Activated CD8-positive, alpha-beta T cell treated with anti-CD3 and anti-CD28 coated beads, Interleukin-2, amount 10 ng/mL, durations not matched to agents 7 days and 5 days (primary cell): Measurements from ENCODE around the gene OR1G1. TPM values are rescaled to one million over a fixed set of nuclear protein-coding genes. Genes with fewer than 3 reads are reported as not detected.
"Not testable (repeated sequence)": the region's sequence is repeated elsewhere in the genome, so short reads cannot be mapped to it uniquely, and the experiment has no call there.

Source experiments
- ATAC-seq: fragments of 150-1000 bp; cut with Tn5 transposase; one replicate; pipeline ENCODE4 v1.10.0; 2021; ENCODE audit warnings: moderate library complexity
- CTCF ChIA-PET: fragments of 350-600 bp; sonication (Branson Sonifier 250); formaldehyde crosslinking; loops from one replicate; lab custom pipeline; 2021; ENCODE audit warnings: antibody characterized with exemption; lab: Charles Lee
- POLR2A ChIA-PET: fragments of 350-600 bp; sonication (Branson Sonifier 250); formaldehyde crosslinking; loops from one replicate; lab custom pipeline; 2021; ENCODE audit warnings: antibody characterized with exemption; lab: Charles Lee
- DNase-seq: peaks from one replicate; pipeline ENCODE4 v3.0.0-alpha.2; 2020
- H3K27ac Mint-ChIP-seq: one replicate; pipeline ENCODE4 v1.8.0; 2021; ENCODE audit warnings: mild to moderate bottlenecking, mixed read lengths
- H3K27me3 Mint-ChIP-seq: one replicate; pipeline ENCODE4 v1.8.0; 2021; ENCODE audit warnings: low read depth, mixed read lengths
- H3K36me3 Mint-ChIP-seq: one replicate; pipeline ENCODE4 v1.8.0; 2021; ENCODE audit warnings: low read depth, mixed read lengths
- H3K4me1 Mint-ChIP-seq: one replicate; pipeline ENCODE4 v1.8.0; 2021; ENCODE audit warnings: low read depth, mixed read lengths
- H3K4me3 Mint-ChIP-seq: one replicate; pipeline ENCODE4 v1.8.0; 2021; ENCODE audit warnings: mild to moderate bottlenecking, mixed read lengths
- H3K9me3 Mint-ChIP-seq: one replicate; pipeline ENCODE4 v1.8.0; 2022; ENCODE audit warnings: mixed read lengths; ENCODE audit not compliant: insufficient read depth
- total RNA-seq, 2 experiments: library from RNA; stranded (reverse); gene quantifications; one replicate each; pipeline ENCODE4 v1.2.3, GENCODE V29; 2021

The OR1G1 gene
- not detected for total RNA-seq

DNA sequence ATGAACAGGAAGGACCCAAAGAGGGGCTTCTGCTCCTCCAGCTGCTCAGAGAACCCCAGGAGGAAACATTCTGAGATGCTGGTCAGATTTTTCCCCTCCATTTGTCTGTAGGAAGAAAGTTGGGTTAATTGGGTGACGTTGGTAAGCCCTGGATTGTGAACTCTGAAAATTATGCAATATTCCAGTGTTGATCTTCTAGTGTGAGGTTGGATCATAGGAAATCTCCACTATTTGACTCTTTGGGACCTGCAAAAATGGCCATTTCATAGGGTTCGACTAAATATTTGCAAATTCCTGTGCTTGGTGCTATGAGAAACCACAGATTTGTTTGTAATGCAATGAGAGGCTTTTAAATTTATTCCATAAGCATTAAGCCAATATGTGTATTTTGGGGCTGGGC, at the start of gene OR1G1:
Gene OR1G1, minus strand, starts transcription at position 101 of the 400 bp plus-strand sequence. Its CDS starts 0 bp downstream, at position 101.
- DNase-seq (no peak), ATAC-seq (no peak)
- Mint-ChIP-seq H3K4me3 (no peak within 1 kb of the TSS), H3K36me3 (no peaks in the 10 kb centered on the region), H3K9me3 (no peaks in the 10 kb centered on the region), H3K27me3 (no peaks in the 10 kb centered on the region), H3K27ac (no peak within 1 kb of the TSS), H3K4me1 (no peaks in the 10 kb centered on the region)
- POLR2A ChIA-PET, result no interaction called here
- CTCF ChIA-PET, result interaction anchor here (1.0 kb wide), 1 partner anchor 27 kb away, joined by 3 read pairs; no protein-coding TSS in a partner anchor

DNA sequence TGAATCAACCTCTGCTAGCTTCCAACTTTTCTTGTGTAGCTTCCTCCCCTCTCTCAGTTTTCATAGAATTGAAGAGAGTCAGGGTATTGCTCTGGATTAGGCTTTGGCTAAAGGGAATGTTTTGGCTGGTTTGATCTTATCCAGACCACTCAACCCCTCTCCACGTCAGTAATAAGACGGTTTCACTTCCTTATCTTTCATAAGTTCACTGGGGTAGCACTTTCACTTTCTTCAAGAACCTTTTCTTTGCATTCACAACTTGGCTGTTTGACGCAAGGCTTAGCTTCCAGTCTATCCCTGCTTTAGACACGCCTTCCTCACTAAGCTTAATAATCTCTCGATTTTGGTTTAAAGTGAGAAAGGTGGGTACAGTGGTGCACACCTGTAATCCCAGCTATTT, 40.2 kb upstream of the OR1G1 start:
- DNase-seq (no peak), ATAC-seq (no peak)
- POLR2A ChIA-PET, result no interaction called here
- Mint-ChIP-seq H3K9me3 (peaks cover 2% of the 10 kb centered on the region), H3K4me1 (peaks cover 2% of the 10 kb centered on the region), H3K4me3 (no peak overlapping the region), H3K27me3 (peaks cover 3% of the 10 kb centered on the region), H3K36me3 (no peaks in the 10 kb centered on the region), H3K27ac (no peak overlapping the region)
- CTCF ChIA-PET, result no interaction called here

DNA sequence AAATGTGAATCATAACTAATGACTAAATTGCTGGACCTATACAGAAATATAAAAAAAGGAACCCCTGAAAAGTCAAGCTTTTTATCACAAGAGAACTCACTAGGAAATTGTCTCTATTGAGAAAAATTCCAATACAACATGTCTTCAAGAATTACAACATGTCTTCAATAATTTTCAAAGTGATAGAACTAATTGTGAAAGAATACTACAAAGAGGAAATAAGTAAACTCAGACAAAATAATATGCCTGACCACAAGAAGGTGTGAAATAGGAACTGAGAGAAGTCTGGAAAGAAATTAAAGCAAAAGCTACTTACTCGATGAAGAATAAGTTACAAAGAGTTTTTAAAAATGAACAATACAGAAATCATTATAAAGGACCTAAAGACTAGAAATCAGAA, 29.9 kb upstream of the OR1G1 start:
- H3K36me3 Mint-ChIP-seq, result no peaks in the 10 kb centered on the region
- POLR2A ChIA-PET, result no interaction called here
- DNase-seq, result no peak
- H3K9me3 Mint-ChIP-seq, result peaks cover 4% of the 10 kb centered on the region
- H3K4me1 Mint-ChIP-seq, result no peaks in the 10 kb centered on the region
- CTCF ChIA-PET, result no interaction called here
- H3K27me3 Mint-ChIP-seq, result peaks cover 5% of the 10 kb centered on the region
- ATAC-seq, result no peak
- no peak overlapping the region for H3K27ac Mint-ChIP-seq
- no peak overlapping the region for H3K4me3 Mint-ChIP-seq

DNA sequence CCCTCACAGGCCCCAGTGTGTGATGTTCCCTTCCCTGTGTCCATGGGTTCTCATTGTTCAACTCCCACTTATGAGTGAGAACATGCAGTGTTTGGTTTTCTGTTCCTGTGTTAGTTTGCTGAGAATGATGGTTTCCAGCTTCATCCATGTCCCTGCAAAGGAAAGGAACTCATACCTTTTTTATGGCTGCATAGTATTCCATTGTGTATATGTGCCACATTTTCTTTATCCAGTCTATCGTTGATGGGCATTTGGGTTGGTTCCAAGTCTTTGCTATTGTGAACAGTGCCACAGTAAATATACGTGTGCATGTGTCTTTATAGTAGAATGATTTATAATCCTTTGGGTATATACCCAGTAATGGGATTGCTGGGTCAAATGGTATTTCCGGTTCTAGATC, 10.1 kb upstream of the OR1G1 start:
- H3K4me1 Mint-ChIP-seq, CTCF ChIA-PET, H3K4me3 Mint-ChIP-seq, H3K27ac Mint-ChIP-seq, ATAC-seq, H3K36me3 Mint-ChIP-seq, H3K9me3 Mint-ChIP-seq, DNase-seq, POLR2A ChIA-PET: not testable (repeated sequence)
- H3K27me3 Mint-ChIP-seq, result peaks cover 16% of the 10 kb centered on the region

DNA sequence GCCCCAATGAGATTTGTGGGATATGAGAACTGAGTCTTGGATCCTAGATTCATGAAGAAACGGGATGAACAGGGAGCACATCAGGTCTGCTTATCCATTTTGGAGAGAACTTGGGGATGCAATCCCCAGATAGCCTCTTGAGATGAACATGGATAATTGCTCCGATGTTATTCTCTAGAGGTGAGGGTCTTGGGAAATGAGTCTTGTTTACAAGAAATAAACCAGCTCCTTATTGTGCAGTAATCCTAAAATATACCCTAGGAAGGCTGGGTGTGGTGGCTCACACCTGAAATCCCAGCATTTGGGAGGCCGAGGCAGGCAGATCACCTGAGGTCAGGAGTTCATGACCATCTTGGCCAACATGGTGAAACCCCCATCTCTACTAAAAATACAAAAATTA, 23.0 kb downstream of the OR1G1 start, which contains the start of gene OR1D2:
Gene OR1D2, minus strand, starts transcription at position 101 of the 400 bp plus-strand sequence. CDS start 11,426 bp downstream, outside the sequence.
- ChIA-PET POLR2A (no interaction called here), CTCF (no interaction called here)
- Mint-ChIP-seq H3K4me3 (no peak within 1 kb of the TSS), H3K27me3 (peaks cover 2% of the 10 kb centered on the region), H3K4me1 (no peaks in the 10 kb centered on the region), H3K27ac (no peak within 1 kb of the TSS), H3K36me3 (no peaks in the 10 kb centered on the region), H3K9me3 (peaks cover 3% of the 10 kb centered on the region)
- ATAC-seq (no peak), DNase-seq (no peak)

Other genes with a start within 250 kb of the OR1G1 start
- not detected for gene OR1D5, start 63.9 kb downstream of the OR1G1 start, total RNA-seq
- gene OR1D2, start 23.1 kb downstream of the OR1G1 start, total RNA-seq, result not detected
- gene OR1A2, start 70.0 kb upstream of the OR1G1 start, total RNA-seq, result not detected
- gene OR1A1, start 80.1 kb upstream of the OR1G1 start, total RNA-seq, result not detected
- gene OR3A1, start 170.8 kb upstream of the OR1G1 start, total RNA-seq, result under 1 TPM; 0.18 to 0.26 TPM